ENCODE results near the gene MGMT. TPM values are rescaled to one million over a fixed set of nuclear protein-coding genes. Genes with fewer than 3 reads are reported as not detected.

Gene MGMT
- total and polyA plus RNA-seq, 3 donors from 2014 or later, result 32.8 to 40.7 (median 37.9) TPM

- H3K4me3 ChIP-seq, result no peak overlapping the region
- intact Hi-C loops (cut with DNase I; ENCODE audit: low total_unique reads), result no loop called here
- H3K9me3 ChIP-seq, result no peaks in the 10 kb centered on the region
- H3K4me1 ChIP-seq, result no peaks in the 10 kb centered on the region
- TF ChIP-seq CTCF (IDR thresholded peaks at IDR 0.05), result no peak
- no peak for TF ChIP-seq POLR2A (IDR thresholded peaks at IDR 0.05)
- H3K36me3 ChIP-seq (ENCODE audit: low read depth, missing control alignments), result no peaks in the 10 kb centered on the region
- no peak for DNase-seq
- WGBS, 2 donors, result 82 to 88% methylated on average over 10 of the region's 10 CpGs
- no peak overlapping the region for H3K27ac ChIP-seq
- no peaks in the 10 kb centered on the region for H3K27me3 ChIP-seq
Measured at GRCh38 chr10:129548600-129548999, 81.6 kb downstream of the MGMT start.

- intact Hi-C loops (cut with DNase I; ENCODE audit: low total_unique reads), result no loop called here
- Histone ChIP-seq H3K27ac (no peak overlapping the region), H3K27me3 (no peaks in the 10 kb centered on the region), H3K4me3 (no peak overlapping the region), H3K36me3 (ENCODE audit: low read depth, missing control alignments) (no peaks in the 10 kb centered on the region), H3K4me1 (no peaks in the 10 kb centered on the region), H3K9me3 (no peaks in the 10 kb centered on the region)
- TF ChIP-seq CTCF (IDR thresholded peaks at IDR 0.05) (no peak), POLR2A (IDR thresholded peaks at IDR 0.05) (no peak)
- no peak for DNase-seq
- WGBS, 2 donors, result 86 to 87% methylated on average over 16 of the region's 16 CpGs
Measured at GRCh38 chr10:129550076-129550475, 83.0 kb downstream of the MGMT start.

GRCh38 chr10:129550658-129551057, 83.6 kb downstream of the MGMT start:
- Histone ChIP-seq H3K4me1 (no peaks in the 10 kb centered on the region), H3K9me3 (no peaks in the 10 kb centered on the region), H3K27ac (no peak overlapping the region), H3K36me3 (ENCODE audit: low read depth, missing control alignments) (no peaks in the 10 kb centered on the region), H3K4me3 (no peak overlapping the region), H3K27me3 (no peaks in the 10 kb centered on the region)
- TF ChIP-seq POLR2A (IDR thresholded peaks at IDR 0.05), result no peak
- no peak for TF ChIP-seq CTCF (IDR thresholded peaks at IDR 0.05)
- DNase-seq, result no peak
- WGBS, 2 donors, result 98% methylated on average over 10 of the region's 10 CpGs
- intact Hi-C loops (cut with DNase I; ENCODE audit: low total_unique reads), result no loop called here

GRCh38 chr10:129552119-129552518, 85.1 kb downstream of the MGMT start:
- H3K4me1 ChIP-seq, result no peaks in the 10 kb centered on the region
- 92 to 97% methylated on average over 7 to 14 of the region's 14 CpGs for WGBS, 2 donors
- no peak for DNase-seq
- no peaks in the 10 kb centered on the region for H3K36me3 ChIP-seq (ENCODE audit: low read depth, missing control alignments)
- no peaks in the 10 kb centered on the region for H3K27me3 ChIP-seq
- TF ChIP-seq POLR2A (IDR thresholded peaks at IDR 0.05) (no peak), CTCF (IDR thresholded peaks at IDR 0.05) (no peak)
- no peak overlapping the region for H3K27ac ChIP-seq
- H3K4me3 ChIP-seq, result no peak overlapping the region
- H3K9me3 ChIP-seq, result no peaks in the 10 kb centered on the region
- intact Hi-C loops (cut with DNase I; ENCODE audit: low total_unique reads), result no loop called here

- no peaks in the 10 kb centered on the region for H3K4me1 ChIP-seq
- WGBS, 2 donors, result 94% methylated on average over 5 to 11 of the region's 11 CpGs
- no peaks in the 10 kb centered on the region for H3K27me3 ChIP-seq
- no peaks in the 10 kb centered on the region for H3K9me3 ChIP-seq
- DNase-seq, result no peak
- H3K4me3 ChIP-seq, result no peak overlapping the region
- no peaks in the 10 kb centered on the region for H3K36me3 ChIP-seq (ENCODE audit: low read depth, missing control alignments)
- no peak overlapping the region for H3K27ac ChIP-seq
- intact Hi-C loops (cut with DNase I; ENCODE audit: low total_unique reads), result no loop called here
- TF ChIP-seq POLR2A (IDR thresholded peaks at IDR 0.05) (no peak), CTCF (IDR thresholded peaks at IDR 0.05) (no peak)
Measured at GRCh38 chr10:129553928-129554327, 86.9 kb downstream of the MGMT start.

Measured in testis (tissue), 3 donors.